ENCODE data around the gene TCHH.

DNA sequence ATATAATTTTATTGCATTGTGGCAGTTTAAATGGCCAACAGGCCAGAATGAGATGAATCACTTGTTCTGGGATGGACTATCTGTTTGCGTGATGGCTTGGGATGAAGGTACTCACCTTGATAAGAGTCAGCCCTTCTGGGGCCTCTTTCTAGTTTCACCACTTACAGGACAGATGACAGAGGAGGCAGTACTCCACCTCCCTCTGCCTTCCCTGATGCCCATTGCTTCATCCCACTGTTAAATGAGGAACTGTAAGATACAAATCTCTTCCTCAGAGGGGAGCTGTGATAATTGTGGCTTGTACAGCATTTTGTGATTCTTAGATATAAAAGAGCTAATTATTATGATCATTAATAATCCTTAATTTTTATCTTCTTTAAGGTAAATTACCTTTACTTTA lies 3.7 kb upstream of the TCHH start:
- TF ChIP-seq, protein P1, sequence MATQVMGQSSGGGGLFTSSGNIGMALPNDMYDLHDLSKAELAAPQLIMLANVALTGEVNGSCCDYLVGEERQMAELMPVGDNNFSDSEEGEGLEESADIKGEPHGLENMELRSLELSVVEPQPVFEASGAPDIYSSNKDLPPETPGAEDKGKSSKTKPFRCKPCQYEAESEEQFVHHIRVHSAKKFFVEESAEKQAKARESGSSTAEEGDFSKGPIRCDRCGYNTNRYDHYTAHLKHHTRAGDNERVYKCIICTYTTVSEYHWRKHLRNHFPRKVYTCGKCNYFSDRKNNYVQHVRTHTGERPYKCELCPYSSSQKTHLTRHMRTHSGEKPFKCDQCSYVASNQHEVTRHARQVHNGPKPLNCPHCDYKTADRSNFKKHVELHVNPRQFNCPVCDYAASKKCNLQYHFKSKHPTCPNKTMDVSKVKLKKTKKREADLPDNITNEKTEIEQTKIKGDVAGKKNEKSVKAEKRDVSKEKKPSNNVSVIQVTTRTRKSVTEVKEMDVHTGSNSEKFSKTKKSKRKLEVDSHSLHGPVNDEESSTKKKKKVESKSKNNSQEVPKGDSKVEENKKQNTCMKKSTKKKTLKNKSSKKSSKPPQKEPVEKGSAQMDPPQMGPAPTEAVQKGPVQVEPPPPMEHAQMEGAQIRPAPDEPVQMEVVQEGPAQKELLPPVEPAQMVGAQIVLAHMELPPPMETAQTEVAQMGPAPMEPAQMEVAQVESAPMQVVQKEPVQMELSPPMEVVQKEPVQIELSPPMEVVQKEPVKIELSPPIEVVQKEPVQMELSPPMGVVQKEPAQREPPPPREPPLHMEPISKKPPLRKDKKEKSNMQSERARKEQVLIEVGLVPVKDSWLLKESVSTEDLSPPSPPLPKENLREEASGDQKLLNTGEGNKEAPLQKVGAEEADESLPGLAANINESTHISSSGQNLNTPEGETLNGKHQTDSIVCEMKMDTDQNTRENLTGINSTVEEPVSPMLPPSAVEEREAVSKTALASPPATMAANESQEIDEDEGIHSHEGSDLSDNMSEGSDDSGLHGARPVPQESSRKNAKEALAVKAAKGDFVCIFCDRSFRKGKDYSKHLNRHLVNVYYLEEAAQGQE (IDR thresholded peaks at IDR 0.05), result no peak
- TF ChIP-seq RAD21 (IDR thresholded peaks at IDR 0.05), result no peak
- TF ChIP-seq, protein P2, sequence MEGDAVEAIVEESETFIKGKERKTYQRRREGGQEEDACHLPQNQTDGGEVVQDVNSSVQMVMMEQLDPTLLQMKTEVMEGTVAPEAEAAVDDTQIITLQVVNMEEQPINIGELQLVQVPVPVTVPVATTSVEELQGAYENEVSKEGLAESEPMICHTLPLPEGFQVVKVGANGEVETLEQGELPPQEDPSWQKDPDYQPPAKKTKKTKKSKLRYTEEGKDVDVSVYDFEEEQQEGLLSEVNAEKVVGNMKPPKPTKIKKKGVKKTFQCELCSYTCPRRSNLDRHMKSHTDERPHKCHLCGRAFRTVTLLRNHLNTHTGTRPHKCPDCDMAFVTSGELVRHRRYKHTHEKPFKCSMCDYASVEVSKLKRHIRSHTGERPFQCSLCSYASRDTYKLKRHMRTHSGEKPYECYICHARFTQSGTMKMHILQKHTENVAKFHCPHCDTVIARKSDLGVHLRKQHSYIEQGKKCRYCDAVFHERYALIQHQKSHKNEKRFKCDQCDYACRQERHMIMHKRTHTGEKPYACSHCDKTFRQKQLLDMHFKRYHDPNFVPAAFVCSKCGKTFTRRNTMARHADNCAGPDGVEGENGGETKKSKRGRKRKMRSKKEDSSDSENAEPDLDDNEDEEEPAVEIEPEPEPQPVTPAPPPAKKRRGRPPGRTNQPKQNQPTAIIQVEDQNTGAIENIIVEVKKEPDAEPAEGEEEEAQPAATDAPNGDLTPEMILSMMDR (IDR thresholded peaks at IDR 0.05; ENCODE audit: low read depth, low read length, missing input control), result no peak
- no peak for TF ChIP-seq TAF1 (conservative IDR thresholded peaks at IDR 0.05)
- no peak for TF ChIP-seq SP1 (IDR thresholded peaks at IDR 0.05)
- TF ChIP-seq EGR1 (IDR thresholded peaks at IDR 0.05; ENCODE audit: low read depth in 2 of 2), result no peak
- TF ChIP-seq, protein P3, sequence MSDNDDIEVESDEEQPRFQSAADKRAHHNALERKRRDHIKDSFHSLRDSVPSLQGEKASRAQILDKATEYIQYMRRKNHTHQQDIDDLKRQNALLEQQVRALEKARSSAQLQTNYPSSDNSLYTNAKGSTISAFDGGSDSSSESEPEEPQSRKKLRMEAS (IDR thresholded peaks at IDR 0.05), result no peak
- TF ChIP-seq GABPA (IDR thresholded peaks at IDR 0.05 in 1 of 2, conservative IDR thresholded peaks at IDR 0.05 in 1 of 2), result no peak
- no peak for TF ChIP-seq RXRA (IDR thresholded peaks at IDR 0.05)
- TF ChIP-seq, protein P4, sequence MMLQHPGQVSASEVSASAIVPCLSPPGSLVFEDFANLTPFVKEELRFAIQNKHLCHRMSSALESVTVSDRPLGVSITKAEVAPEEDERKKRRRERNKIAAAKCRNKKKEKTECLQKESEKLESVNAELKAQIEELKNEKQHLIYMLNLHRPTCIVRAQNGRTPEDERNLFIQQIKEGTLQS (IDR thresholded peaks at IDR 0.05), result no peak
- no peak for TF ChIP-seq JUND (IDR thresholded peaks at IDR 0.05)
- TF ChIP-seq, protein P5, sequence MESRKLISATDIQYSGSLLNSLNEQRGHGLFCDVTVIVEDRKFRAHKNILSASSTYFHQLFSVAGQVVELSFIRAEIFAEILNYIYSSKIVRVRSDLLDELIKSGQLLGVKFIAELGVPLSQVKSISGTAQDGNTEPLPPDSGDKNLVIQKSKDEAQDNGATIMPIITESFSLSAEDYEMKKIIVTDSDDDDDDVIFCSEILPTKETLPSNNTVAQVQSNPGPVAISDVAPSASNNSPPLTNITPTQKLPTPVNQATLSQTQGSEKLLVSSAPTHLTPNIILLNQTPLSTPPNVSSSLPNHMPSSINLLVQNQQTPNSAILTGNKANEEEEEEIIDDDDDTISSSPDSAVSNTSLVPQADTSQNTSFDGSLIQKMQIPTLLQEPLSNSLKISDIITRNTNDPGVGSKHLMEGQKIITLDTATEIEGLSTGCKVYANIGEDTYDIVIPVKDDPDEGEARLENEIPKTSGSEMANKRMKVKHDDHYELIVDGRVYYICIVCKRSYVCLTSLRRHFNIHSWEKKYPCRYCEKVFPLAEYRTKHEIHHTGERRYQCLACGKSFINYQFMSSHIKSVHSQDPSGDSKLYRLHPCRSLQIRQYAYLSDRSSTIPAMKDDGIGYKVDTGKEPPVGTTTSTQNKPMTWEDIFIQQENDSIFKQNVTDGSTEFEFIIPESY (IDR thresholded peaks at IDR 0.05), result no peak
- no peak for TF ChIP-seq FOXA2 (IDR thresholded peaks at IDR 0.05)
- TF ChIP-seq YY1 (IDR thresholded peaks at IDR 0.05), result no peak

All from liver (tissue), 3 donors.